DOHH2 (cell line): ENCODE results near the gene BPIFB2.

Source experiments
- H3F3A ChIP-seq: fragments of 200-600 bp; sonication (generic), shearing (Covaris generic); 2 replicates; pipeline ENCODE4 v1.6.0; 2016; ENCODE audit warnings: antibody characterized with exemption, mild to moderate bottlenecking; ENCODE audit not compliant: control insufficient read depth, insufficient read depth
- H3K27ac ChIP-seq: fragments of 200-600 bp; sonication (generic); 2 replicates; pipeline ENCODE4 v1.5.1; 2014; ENCODE audit warnings: low read depth, mild to moderate bottlenecking, low read length, moderate library complexity
- H3K27me3 ChIP-seq: fragments of 200-600 bp; sonication (generic); 2 replicates; pipeline ENCODE4 v1.6.1; 2014; ENCODE audit warnings: mild to moderate bottlenecking, low read length, mixed read lengths; ENCODE audit not compliant: control insufficient read depth
- H3K36me3 ChIP-seq: fragments of 200-600 bp; sonication (generic); 2 replicates; pipeline ENCODE4 v1.6.1; 2014; ENCODE audit warnings: mild to moderate bottlenecking, low read length, moderate library complexity, mixed read lengths; ENCODE audit not compliant: control insufficient read depth
- H3K4me1 ChIP-seq: fragments of 200-600 bp; sonication (generic); 2 replicates; pipeline ENCODE4 v1.6.1; 2014; ENCODE audit warnings: mild to moderate bottlenecking, low read length, mixed read lengths; ENCODE audit not compliant: control insufficient read depth
- H3K4me2 ChIP-seq: fragments of 200-600 bp; sonication (generic); 2 replicates; pipeline ENCODE4 v1.6.0; 2014; ENCODE audit warnings: mild to moderate bottlenecking, low read length, moderate library complexity
- H3K4me3 ChIP-seq: fragments of 200-600 bp; sonication (generic); 2 replicates; pipeline ENCODE4 v1.5.1; 2014; ENCODE audit warnings: mild to moderate bottlenecking, low read length, mixed read lengths
- H3K79me2 ChIP-seq: fragments of 200-600 bp; sonication (generic); 2 replicates; pipeline ENCODE4 v1.6.1; 2014; ENCODE audit warnings: mild to moderate bottlenecking, low read length, mixed read lengths; ENCODE audit not compliant: control insufficient read depth
- H3K9me2 ChIP-seq: fragments of 200-600 bp; sonication (generic); replicated peaks from 2 replicates; pipeline ENCODE4 v1.6.1; 2014; ENCODE audit warnings: mild to moderate bottlenecking, low read length, mixed read lengths; ENCODE audit not compliant: control insufficient read depth
- H3K9me3 ChIP-seq: fragments of 200-600 bp; sonication (generic); 2 replicates; pipeline ENCODE4 v1.6.1; 2014; ENCODE audit warnings: antibody characterized with exemption, low read length, mixed read lengths; ENCODE audit not compliant: control insufficient read depth, insufficient read depth
- H4K20me1 ChIP-seq: fragments of 200-600 bp; sonication (generic); 2 replicates; pipeline ENCODE4 v1.6.0; 2014; ENCODE audit warnings: low read depth, mild to moderate bottlenecking, antibody characterized with exemption, low read length, moderate library complexity; ENCODE audit not compliant: control insufficient read depth, insufficient read depth
- EZH2phosphoT487 ChIP-seq: fragments of 200-600 bp; sonication (generic); IDR thresholded peaks from 2 replicates; pipeline ENCODE4 v1.6.1; 2017; ENCODE audit warnings: borderline replicate concordance, mild to moderate bottlenecking, antibody characterized with exemption, low read length, moderate library complexity, mixed read lengths
- TF ChIP-seq, protein P1 (sequence below): fragments of 200-600 bp; sonication (generic); IDR thresholded peaks from one replicate; pipeline ENCODE4 v1.5.1; 2014; ENCODE audit warnings: antibody characterized with exemption, mild to moderate bottlenecking, low read depth, low read length; ENCODE audit not compliant: poor library complexity, severe bottlenecking

Gene BPIFB2

DNA sequence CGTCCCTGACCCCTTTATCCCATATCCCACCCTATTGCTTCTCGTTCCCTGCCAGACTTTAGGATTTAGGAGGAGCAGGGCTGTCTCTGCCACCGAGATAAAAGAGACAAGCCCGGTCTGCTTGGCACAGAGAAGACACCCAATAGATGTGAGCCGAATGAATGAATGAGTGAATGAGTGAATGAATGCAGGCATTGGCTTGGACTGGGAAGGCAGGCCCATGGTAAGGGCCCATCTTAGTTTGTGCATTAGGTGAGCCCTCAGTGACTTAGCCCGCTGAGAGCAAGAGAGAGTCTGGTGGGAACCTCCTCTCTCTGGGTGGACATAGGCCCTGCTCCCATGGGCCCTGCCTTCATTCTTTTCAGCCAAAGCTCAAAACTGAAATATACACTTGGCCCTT lies 23.1 kb downstream of the BPIFB2 start:
- Histone ChIP-seq H3K27me3 (no peaks in the 10 kb centered on the region), H3K4me1 (no peaks in the 10 kb centered on the region), H3K79me2 (no peaks in the 10 kb centered on the region), H3K9me2 (no peaks in the 10 kb centered on the region), H3K4me3 (no peak overlapping the region), H3K4me2 (no peak overlapping the region), H4K20me1 (no peaks in the 10 kb centered on the region), H3F3A (no peaks in the 10 kb centered on the region), H3K9me3 (no peaks in the 10 kb centered on the region), H3K27ac (no peak overlapping the region), H3K36me3 (no peaks in the 10 kb centered on the region)
- TF ChIP-seq EZH2phosphoT487: no peak
- TF ChIP-seq, protein P1, sequence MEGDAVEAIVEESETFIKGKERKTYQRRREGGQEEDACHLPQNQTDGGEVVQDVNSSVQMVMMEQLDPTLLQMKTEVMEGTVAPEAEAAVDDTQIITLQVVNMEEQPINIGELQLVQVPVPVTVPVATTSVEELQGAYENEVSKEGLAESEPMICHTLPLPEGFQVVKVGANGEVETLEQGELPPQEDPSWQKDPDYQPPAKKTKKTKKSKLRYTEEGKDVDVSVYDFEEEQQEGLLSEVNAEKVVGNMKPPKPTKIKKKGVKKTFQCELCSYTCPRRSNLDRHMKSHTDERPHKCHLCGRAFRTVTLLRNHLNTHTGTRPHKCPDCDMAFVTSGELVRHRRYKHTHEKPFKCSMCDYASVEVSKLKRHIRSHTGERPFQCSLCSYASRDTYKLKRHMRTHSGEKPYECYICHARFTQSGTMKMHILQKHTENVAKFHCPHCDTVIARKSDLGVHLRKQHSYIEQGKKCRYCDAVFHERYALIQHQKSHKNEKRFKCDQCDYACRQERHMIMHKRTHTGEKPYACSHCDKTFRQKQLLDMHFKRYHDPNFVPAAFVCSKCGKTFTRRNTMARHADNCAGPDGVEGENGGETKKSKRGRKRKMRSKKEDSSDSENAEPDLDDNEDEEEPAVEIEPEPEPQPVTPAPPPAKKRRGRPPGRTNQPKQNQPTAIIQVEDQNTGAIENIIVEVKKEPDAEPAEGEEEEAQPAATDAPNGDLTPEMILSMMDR: no peak

DNA sequence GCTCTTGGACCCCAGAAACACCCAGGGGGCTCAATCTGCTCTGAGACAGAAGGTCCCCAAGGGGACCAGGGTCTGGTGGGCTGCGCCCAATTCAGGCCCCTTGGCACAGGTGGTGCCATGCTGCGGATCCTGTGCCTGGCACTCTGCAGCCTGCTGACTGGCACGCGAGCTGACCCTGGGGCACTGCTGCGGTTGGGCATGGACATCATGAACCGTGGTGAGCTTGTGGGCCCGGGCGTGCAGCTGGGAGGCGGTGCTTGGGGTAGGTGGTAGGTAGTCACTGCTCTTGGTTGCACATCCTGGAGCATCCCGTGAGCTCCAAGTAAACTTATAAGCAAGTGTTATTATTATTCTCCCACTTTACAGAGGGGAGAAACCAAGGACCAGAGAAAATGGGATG lies 24.0 kb downstream of the BPIFB2 start, which contains the start of gene BPIFB6:
Gene BPIFB6, plus strand, starts transcription at position 118 of the 400 bp plus-strand sequence. Its CDS starts 0 bp downstream, at position 118.
- H4K20me1 ChIP-seq: no peaks in the 10 kb centered on the region
- H3K9me3 ChIP-seq: no peaks in the 10 kb centered on the region
- no peak within 1 kb of the TSS for H3K4me2 ChIP-seq
- no peaks in the 10 kb centered on the region for H3K4me1 ChIP-seq
- TF ChIP-seq EZH2phosphoT487: no peak
- TF ChIP-seq, protein P1: no peak
- H3K27ac ChIP-seq: no peak within 1 kb of the TSS
- no peak within 1 kb of the TSS for H3K4me3 ChIP-seq
- no peaks in the 10 kb centered on the region for H3F3A ChIP-seq
- H3K9me2 ChIP-seq: no peaks in the 10 kb centered on the region
- H3K79me2 ChIP-seq: no peaks in the 10 kb centered on the region
- no peaks in the 10 kb centered on the region for H3K36me3 ChIP-seq
- no peaks in the 10 kb centered on the region for H3K27me3 ChIP-seq

GRCh38 chr20:33032555-33032954 lies 25.1 kb downstream of the BPIFB2 start:
- no peak overlapping the region for H3K4me2 ChIP-seq
- no peaks in the 10 kb centered on the region for H3K4me1 ChIP-seq
- H4K20me1 ChIP-seq: no peaks in the 10 kb centered on the region
- H3K79me2 ChIP-seq: no peaks in the 10 kb centered on the region
- no peaks in the 10 kb centered on the region for H3K36me3 ChIP-seq
- no peaks in the 10 kb centered on the region for H3K9me2 ChIP-seq
- H3K9me3 ChIP-seq: no peaks in the 10 kb centered on the region
- H3K4me3 ChIP-seq: no peak overlapping the region
- no peak overlapping the region for H3K27ac ChIP-seq
- no peak for TF ChIP-seq EZH2phosphoT487
- TF ChIP-seq, protein P1: no peak
- no peaks in the 10 kb centered on the region for H3K27me3 ChIP-seq
- no peaks in the 10 kb centered on the region for H3F3A ChIP-seq
